GM18873 (cell line): ENCODE measurements around the gene GGT1.
"Not testable (repeated sequence)": the region's sequence is repeated elsewhere in the genome, so short reads cannot be mapped to it uniquely, and the experiment has no call there.

Experiments used
- ATAC-seq: cut with Tn5 transposase; IDR thresholded peaks from one replicate; pipeline ENCODE4 v1.9.1; 2021; ENCODE audit warnings: mild to moderate bottlenecking, moderate library complexity, moderate number of reproducible peaks; ENCODE audit not compliant: unreplicated experiment, low FRiP score

GGT1 gene

DNA sequence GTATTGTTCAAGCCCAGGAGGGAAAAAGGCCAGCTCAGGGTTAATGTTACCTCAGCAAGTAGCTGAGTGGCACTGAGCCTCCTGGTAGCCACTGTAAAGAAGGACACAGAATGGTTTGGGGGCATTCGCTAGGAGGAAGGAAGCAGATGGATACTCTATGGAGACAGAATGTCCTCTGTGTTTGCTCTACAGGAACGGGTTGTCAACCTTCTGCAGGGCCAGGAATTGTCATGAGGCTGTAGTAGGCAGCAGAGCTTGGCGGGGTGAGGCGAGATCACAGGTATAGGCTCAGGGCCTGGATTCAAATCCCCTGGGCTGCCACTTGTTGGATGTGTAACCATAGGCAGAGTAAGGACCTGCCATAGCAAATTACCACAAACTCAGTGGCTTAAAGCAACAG, 7.1 kb upstream of the GGT1 start:
- no peak for ATAC-seq

DNA sequence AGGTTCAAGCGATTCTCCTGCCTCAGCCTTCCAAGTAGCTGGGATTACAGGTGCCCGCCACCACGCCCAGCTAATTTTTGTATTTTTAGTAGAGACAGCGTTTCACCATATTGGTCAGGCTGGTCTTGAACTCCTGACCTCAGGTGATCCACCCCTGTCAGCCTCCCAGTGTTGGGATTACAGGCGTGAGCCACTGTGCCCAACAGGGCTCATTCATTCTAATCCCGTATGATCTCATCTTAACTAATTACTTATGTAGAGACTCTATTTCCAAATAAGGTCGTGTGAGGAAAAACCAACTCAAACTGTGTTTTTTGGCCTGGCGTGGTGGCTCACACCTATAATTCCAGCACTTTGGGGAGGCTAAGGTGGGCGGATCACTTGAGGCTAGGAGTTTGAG, 5.9 kb upstream of the GGT1 start:
- ATAC-seq: not testable (repeated sequence)

DNA sequence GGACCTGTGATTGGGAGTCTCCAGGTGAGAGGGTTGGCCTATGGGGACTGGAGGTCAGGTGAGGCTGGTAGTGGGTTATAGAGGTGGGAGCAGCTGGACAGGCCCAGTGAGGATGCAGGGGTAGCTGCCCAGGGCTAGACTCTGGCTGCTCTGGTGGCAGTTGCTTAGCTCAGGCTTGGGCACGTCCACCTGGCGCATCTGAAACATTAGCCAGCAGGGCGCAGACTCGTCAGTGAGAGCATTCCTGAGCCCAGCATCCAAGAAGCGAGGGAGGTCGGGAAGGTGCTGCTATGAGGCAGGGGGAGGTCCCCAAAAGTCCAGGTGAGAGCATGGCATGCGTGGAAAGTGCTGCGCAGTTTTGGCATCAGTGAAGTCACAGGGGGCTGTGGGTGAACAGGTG, 3.5 kb upstream of the GGT1 start:
- ATAC-seq: no peak

DNA sequence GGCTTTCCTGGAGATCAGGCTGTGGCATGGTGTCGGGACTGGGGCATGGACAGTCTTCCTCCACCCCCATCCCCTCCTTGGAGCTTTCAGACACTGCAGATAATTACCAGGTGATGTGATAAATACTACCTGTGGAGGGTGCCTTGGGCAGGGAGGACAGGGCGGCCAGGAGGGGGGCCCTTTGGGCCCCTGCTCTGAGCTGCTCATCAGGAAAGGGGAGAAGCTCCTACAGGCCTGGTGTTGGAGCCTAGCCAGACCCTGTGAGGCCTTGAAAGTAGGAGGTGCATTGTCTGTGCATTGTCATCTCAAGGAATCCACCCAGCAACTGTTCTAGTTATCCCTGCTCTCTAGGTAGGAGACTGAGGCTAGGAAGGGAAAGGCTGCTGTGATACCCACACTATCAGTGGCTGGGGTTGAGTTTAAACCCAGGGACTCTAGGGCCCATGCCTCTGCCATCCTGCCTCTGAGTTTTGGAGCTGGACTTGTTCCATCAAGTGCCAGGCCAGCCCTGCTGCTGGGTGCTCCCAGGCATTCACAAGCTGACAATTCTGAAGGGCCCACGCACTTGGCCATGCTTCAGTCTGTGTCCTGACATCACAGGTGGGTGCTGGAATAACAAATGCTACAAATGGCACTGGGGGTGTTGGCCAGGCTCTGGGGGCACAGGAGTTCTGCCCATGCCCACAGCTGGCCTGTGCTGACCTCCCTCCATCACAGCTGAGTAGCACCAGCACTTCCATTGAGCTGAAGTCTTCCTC, 2.9 kb upstream of the GGT1 start:
- not testable (repeated sequence) for ATAC-seq

DNA sequence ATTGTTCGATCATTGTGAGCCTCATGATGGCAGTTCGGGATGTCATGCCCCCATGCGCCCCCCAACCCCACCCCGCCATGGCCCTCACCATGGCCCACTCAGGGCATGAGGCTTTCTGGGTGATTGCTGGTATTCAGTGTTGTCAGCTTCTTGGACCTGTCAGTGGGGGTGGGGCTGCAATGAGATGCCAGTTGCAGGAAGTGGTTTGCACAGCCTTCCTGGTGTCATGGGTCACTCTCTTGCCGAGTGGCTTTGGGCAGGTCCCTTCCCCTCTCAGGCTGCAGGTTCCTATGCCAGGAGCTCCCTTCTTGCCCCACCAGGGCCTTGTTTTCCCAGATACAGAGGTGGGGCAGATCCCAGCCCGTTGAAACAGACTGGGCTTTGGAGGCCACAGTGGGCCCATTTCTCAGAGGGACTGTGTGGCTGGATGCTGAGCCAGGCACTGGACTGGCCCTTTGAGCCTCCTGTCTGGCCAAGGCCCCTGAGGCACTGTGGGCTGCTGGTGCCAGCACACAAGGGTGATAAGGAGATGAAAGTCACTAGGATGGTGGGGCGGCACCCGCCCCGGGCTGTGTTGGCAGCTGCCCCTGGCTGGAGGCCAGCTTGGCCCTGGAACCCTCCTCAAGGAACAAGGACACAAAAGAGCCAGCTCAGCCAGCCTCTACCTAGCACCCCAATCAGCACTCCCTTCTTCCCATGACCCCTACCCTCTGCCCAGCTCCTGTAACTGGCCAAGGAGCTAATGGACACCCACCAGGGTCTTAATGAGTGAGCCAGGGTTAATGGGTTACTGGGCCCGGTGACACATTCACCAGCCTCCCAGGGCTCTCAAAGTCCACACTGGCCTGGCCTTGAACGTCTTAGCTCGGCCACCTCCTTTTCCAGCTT, 1.5 kb upstream of the GGT1 start:
- ATAC-seq: no peak

DNA sequence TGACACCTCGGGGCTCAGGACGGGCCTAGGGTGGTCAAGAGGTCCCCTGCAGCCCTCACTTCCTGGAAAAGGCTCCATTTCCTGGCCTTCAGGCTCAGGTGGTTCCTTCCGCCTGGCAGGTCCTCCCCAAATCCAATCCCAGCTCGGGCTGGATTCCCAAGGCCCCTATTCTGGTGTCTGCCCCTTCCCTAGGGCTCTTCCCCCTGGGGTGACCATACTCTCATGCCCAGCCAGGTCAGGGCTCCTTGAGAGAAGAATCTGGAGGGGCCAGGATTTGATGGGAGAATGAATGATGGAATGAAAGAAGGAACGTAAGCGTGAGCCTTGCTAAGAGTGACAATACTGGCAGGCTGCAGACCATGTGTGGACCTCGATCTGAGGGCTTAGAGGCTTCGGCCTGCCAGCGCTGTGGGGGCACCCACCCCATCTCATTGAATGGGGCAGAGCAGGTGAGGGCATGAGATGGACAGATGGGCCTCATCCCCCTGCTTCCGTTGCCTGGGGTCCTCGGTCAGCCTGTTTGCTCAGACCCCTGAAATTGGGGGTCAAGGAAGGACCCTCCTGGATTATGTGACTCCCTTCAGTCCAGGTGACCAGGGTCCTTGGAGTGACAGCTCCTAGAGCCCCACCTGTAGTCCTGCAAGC, 766 bp upstream of the GGT1 start:
- ATAC-seq: not testable (repeated sequence)

DNA sequence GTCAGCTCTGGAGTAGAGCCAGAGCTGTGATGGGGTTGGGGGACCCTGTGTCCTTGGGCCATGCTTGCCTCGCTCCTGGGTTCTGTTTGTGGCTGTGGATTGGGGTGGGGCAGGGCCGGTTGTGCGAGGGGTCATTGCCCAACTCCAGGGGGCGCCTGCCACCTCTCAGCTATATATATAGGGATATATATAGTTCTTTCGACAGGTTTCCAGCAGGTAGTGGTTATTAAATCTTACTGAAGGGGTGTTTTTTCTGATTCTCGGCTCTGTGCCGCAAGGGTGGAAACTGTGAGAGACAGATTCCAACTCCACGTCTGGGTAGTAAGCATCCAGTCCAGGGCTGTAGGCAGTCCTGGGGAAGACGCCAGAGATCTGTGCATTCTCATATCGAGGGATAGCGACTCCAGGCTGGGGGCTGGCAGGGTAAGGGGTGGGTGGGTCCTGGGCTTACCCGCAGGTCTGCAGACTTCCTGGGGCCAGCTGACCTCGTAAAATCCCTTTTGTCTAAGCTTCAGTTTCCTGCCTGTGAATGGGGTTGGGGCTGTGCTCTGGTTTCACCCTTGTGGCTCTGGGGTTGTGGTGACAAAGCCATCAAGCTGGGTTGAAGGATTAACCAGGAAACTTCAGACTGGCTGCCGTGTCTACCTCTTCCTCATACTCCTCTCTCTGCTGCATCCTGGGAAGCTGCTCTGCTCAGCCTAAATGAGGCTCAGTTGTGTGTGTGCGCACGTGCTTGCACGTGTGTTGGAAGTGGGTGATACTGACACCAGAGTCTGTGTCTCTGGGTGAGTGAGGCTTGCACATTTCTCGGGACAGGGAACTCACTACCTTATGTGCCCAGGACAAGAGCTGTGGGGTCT, 1.0 kb downstream of the GGT1 start:
- not testable (repeated sequence) for ATAC-seq

DNA sequence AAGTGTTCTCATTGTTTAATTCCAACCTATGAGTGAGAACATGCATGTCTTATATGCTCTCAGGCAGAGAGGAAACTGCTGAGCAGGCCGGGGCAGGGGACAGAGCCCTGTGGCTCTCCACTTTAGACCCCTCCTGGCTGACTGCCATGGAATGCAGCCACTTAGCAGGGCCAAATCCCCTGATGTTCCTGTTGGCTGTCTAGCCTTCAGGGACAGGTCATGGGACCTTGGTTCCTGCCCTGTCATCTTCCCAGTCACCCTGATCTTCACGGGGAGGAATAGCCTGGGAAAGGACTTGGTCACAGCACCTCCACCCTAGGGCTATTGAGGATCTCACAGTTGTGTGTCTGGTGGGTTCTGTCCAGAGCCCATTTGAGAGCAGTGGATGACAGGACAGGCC, 3.3 kb downstream of the GGT1 start:
- not testable (repeated sequence) for ATAC-seq

DNA sequence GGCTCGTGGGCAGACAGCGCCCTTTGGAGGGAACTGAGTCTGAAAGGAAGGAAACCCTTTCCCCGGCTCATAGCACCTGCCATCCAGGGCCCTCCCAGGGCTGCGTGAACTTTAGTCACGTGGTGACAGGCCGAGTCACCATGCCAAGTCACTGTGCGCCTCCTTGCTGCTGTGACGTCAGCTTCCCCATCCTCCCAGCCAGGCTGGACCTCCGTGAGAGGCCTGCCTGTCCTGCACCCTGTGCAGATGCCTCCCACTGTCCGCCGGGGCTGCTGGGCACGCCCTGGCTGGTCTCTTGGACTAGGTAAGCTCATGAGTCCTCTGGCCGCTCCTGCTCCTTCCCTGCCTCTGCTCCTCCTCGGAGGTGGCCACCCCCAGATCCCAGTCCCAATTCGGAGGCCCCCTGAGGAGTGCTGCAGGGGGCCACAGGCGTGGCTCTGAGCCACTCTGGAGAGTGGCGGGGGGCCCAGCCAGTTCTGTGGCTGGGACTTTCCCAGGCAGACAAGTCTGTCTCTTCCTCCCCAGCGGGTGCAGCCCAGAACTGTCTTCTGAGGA, 4.5 kb downstream of the GGT1 start:
- ATAC-seq: peak; percentile 69

DNA sequence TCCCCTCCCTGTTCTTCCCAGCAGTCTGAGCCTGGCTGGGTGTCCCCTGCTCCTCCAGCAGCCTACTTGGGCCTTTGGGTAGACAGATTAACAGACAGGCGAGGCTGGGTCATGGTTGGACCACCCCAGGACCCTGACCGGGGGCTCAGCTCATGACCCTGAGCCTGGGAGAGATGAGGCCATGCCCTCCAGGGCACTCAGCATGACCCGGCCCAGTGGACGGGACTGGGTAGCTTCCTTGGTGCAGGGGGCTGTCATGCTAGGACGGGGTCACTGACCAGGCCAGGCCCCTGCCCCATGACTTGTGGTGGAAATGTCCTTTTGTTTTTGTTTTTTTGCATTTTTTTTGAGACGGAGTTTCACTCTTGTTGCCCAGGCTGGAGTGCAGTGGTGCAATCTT, 5.3 kb downstream of the GGT1 start:
- ATAC-seq: not testable (repeated sequence)

DNA sequence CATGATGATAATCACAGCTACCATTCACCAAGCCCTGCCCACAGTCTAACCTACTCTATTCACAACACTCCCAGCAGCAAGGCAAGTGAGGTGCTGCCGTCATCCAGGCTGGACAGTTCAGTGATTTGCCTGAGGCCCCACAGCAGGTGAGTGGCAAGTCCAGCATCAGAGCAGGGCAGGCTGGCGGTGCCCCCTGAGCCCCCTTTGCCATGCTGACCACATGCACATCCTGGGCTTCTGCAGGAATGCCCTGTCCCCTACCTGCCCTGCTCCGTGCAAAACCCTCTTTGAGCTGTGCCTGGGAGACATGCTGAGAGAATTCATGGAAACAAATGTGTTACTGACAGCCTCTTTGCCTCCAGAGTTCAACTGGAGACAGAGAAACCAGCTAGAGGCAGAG, 6.9 kb downstream of the GGT1 start:
- not testable (repeated sequence) for ATAC-seq

DNA sequence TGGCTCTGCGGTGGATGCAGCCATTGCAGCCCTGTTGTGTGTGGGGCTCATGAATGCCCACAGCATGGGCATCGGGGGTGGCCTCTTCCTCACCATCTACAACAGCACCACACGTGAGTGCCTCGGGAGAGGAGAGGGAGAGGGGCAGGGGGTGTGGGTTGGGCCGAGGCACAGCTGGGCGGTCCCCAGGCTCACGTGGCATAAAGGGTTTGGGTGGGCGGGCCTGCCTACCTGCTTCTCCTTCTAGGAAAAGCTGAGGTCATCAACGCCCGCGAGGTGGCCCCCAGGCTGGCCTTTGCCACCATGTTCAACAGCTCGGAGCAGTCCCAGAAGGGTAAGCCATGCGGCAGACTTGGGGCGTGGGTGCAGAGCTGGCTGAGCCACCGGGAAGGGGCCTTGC, 11.8 kb downstream of the GGT1 start:
- not testable (repeated sequence) for ATAC-seq

DNA sequence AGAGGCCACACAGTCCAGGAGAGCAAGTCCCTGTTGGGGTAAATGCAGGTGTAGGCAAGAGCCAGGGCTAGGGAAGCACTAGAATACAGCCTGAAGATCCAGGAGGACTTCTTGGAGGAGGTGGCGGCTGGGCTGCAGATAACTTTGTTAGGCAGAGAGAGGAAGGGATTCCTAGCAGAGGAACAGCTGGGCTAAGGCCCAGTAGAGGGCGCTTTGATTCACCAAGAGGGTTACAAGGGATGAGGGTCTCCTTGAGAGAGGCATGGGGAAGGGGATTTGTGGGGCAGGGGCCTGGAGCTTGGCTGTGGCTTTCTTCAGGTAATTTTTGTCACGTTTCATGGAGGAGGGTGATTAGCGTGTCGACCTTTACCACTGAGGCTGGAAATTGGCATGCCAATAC, 18.3 kb downstream of the GGT1 start:
- ATAC-seq: not testable (repeated sequence)

DNA sequence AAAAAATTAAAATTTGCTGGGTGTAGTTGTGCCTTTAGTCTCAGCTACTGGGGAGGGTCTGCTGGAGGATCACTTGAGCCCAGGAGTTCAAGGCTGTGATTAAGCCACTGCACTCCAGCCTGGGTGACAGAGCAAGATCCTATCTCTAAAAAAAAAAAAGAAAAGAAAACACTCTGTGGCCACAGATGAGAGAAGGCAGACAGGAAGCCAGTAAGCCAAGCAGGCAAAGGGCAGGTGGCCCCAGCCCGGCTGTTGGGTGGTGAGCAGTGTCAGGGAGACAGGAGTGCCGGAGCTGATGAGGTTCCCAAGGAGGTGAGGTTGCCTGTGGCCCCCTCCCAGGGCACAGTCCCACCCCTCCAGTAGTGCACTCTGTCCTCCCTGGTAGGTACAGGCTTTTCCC, 19.6 kb downstream of the GGT1 start:
- not testable (repeated sequence) for ATAC-seq

DNA sequence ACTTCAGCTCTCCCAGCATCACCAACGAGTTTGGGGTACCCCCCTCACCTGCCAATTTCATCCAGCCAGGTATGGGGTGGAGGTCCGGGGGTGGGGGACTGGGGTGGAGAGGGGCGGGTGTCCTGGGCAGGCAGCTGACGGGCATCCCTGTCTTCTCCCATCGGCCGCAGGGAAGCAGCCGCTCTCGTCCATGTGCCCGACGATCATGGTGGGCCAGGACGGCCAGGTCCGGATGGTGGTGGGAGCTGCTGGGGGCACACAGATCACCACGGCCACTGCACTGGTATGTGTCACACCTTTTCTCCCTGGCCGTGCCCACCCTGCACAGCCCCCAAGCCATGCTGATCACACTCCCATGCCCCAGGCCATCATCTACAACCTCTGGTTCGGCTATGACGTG, 24.9 kb downstream of the GGT1 start:
- ATAC-seq: not testable (repeated sequence)

DNA sequence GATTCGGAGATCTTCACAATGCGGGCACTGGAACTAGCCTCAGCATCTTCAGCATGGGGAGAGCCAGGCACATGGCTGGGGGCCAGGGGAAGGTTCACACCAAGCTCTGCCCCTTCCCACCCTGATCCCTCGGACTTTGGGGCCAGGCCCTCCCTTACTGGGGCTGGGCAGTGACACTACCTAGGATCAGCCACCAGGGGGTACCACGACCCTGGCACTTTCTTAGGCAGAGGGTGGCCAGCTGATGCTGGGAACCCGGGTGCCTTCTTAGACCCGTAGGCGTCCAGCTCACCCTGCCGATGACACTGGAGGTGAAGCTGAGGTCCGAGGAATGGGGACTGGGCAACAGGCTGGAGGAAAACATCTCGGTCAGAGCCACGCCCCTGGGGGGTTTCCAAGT, 26.1 kb downstream of the GGT1 start:
- not testable (repeated sequence) for ATAC-seq

DNA sequence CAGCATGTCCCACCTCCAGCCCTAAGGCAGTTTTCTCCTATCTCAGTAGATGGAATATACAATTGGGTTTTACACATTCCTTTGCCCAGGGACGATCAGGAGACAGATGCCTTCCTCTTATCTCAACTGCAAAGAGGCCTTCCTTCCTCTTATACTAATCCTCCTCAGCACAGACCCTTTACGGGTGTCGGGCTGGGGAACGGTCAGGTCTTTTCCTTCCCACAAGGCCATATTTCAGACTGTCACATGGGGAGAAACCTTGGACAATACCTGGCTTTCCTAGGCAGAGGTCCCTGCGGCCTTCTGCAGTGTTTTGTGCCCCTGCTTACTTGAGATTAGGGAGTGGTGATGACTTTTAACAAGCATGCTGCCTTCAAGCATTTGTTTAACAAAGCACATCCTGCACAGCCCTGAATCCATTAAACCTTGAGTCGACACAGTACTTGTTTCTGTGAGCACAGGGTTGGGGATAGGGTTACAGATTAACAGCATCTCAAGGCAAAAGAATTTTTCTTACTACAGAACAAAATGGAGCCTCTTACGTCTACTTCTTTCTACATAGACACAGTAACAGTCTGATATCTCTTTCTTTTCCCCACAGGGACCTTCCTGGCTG, 27.9 kb downstream of the GGT1 start:
- ATAC-seq: not testable (repeated sequence)

DNA sequence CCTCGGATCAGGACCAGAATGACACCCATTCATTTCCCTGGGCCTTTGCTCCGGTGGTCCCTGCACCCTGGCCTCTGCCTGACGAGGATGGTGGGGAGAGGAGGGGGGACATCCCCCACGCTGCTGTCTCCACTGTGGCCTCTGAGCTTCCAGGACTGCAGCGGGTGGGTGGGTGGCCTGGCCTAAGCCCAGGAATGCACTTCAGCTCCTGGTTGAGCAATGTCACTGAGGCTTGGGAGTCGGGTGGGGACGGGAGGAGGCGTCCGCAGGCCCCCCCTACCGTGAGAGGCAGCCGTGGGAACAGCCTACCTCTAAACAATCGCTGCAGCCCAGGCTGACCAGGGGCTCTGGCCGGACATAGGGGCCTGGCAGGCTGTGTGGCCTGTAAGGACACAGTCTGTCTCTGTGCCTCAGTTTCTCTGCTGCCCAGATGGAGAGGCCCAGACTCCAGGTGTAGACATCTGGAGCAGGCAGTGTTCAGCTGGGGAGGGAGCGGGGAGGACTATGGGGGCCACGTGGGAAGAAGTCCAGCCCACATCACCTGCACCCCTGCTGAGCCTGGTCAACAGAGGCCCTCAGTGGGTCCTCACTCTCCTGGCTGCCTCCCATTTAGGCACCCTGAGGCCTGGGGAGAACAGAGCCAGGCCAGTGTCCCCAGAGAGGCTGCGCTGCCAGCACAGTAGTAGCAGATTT, 28.6 kb downstream of the GGT1 start:
- not testable (repeated sequence) for ATAC-seq

DNA sequence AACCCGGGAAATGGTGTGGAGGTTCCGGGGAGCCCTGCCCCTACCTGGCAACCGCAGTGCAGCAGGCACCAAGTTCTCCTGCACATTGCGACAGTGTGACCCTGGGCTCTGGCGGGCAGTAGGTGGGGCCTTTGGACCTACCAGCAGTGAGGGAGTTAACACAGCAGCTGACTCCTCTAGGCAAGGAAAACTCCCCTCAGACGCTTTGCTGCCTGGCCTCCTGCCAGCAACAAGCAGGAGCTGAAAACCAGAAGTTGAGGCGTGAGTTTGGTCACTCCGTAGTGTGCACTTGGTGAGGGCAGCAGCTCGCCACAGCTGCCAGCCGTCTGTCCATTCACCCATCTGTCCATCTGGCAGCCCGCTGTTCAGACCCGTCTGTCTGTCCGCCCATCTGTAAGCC, 29.6 kb downstream of the GGT1 start:
- ATAC-seq: not testable (repeated sequence)
